GM23248 (cell line): ENCODE data around the gene OR2A12. TPM values are rescaled to one million over a fixed set of nuclear protein-coding genes. Genes with fewer than 3 reads are reported as not detected.

ENCODE experiments used
- DNase-seq: peaks from one replicate; pipeline ENCODE4 v3.0.0-alpha.2; 2015
- H2AFZ ChIP-seq: fragments of 200-600 bp; sonication (generic); 2 replicates; pipeline ENCODE4 v1.6.1; 2016; ENCODE audit warnings: antibody characterized with exemption
- H3F3A ChIP-seq: fragments of 200-600 bp; sonication (generic); 2 replicates; pipeline ENCODE4 v1.6.1; 2016; ENCODE audit warnings: mild to moderate bottlenecking, antibody characterized with exemption, mixed run types; ENCODE audit not compliant: insufficient read depth
- H3K27ac ChIP-seq: fragments of 200-600 bp; sonication (generic); 2 replicates; pipeline ENCODE4 v1.5.1; 2016; ENCODE audit warnings: mild to moderate bottlenecking
- H3K27me3 ChIP-seq: fragments of 200-600 bp; sonication (generic); replicated peaks from 2 replicates; pipeline ENCODE4 v1.6.1; 2016; ENCODE audit warnings: mild to moderate bottlenecking; ENCODE audit not compliant: insufficient read depth
- H3K36me3 ChIP-seq: fragments of 200-600 bp; sonication (generic); 2 replicates; pipeline ENCODE4 v1.6.1; 2016; ENCODE audit warnings: low read depth, mild to moderate bottlenecking
- H3K4me1 ChIP-seq: fragments of 200-600 bp; sonication (generic); 2 replicates; pipeline ENCODE4 v1.6.1; 2016; ENCODE audit warnings: mild to moderate bottlenecking; ENCODE audit not compliant: insufficient read depth
- H3K4me2 ChIP-seq: fragments of 200-600 bp; sonication (generic); one replicate; pipeline ENCODE4 v1.6.1; 2016; ENCODE audit warnings: mild to moderate bottlenecking; ENCODE audit not compliant: unreplicated experiment
- H3K4me3 ChIP-seq: fragments of 200-600 bp; sonication (generic); 2 replicates; pipeline ENCODE4 v1.5.1; 2016; ENCODE audit warnings: mild to moderate bottlenecking
- H3K79me2 ChIP-seq: fragments of 200-600 bp; sonication (generic); 2 replicates; pipeline ENCODE4 v1.6.1; 2016; ENCODE audit warnings: mild to moderate bottlenecking; ENCODE audit not compliant: insufficient read depth
- H3K9ac ChIP-seq: fragments of 200-600 bp; sonication (generic); 2 replicates; pipeline ENCODE4 v1.6.1; 2016; ENCODE audit warnings: mild to moderate bottlenecking
- H3K9me2 ChIP-seq: fragments of 200-600 bp; sonication (generic); 2 replicates; pipeline ENCODE4 v1.6.1; 2016; ENCODE audit warnings: mixed run types, mild to moderate bottlenecking, moderate library complexity; ENCODE audit not compliant: insufficient read depth
- H3K9me3 ChIP-seq: fragments of 200-600 bp; sonication (generic); one replicate; pipeline ENCODE4 v1.6.1; 2017; ENCODE audit warnings: low read depth
- H4K20me1 ChIP-seq: fragments of 200-600 bp; sonication (generic); 2 replicates; pipeline ENCODE4 v1.6.0; 2016; ENCODE audit not compliant: insufficient read depth
- EZH2 ChIP-seq: fragments of 200-600 bp; sonication (generic); IDR thresholded peaks from 2 replicates; pipeline ENCODE4 v1.6.1; 2018; ENCODE audit warnings: antibody characterized with exemption, mild to moderate bottlenecking; ENCODE audit not compliant: insufficient read depth, poor library complexity, severe bottlenecking
- EZH2phosphoT487 ChIP-seq: fragments of 200-600 bp; sonication (generic); IDR thresholded peaks from 2 replicates; pipeline ENCODE4 v1.6.1; 2018; ENCODE audit warnings: antibody characterized with exemption, moderate library complexity, mild to moderate bottlenecking, low read depth; ENCODE audit not compliant: insufficient read depth
- WGBS, 2 experiments: methylation state at CpG; one replicate each; pipeline ENCODE4 v1.1.6; 2015 to 2017; ENCODE audit warnings: low lambda C conversion rate in 2 of 2, low coverage in 1 of 2; ENCODE audit errors: missing lambda C conversion rate in 2 of 2; 5-methylcytosine and 5-hydroxymethylcytosine counted together
- in situ Hi-C: fragments of 300-500 bp; cut with MboI; formaldehyde crosslinking; loops from 2 replicates; pipeline ENCODE4 v1.15.0; 2020
- polyA plus RNA-seq: library from polyadenylated mRNA; unstranded; fragments of >200 nt; fragmentation: Nextera tagmentation; extraction: Ambion mirVana; gene quantifications from 2 replicates; pipeline ENCODE4 v1.2.1, GENCODE V29; 2016
- total RNA-seq: library from RNA; depleted of rRNA; stranded (reverse); fragments of >200 nt; shearing (Covaris generic); gene quantifications from 2 replicates; pipeline ENCODE4 v1.2.3, GENCODE V29; 2014

Gene OR2A12
- total and polyA plus RNA-seq, 2 experiments from 2014 or later: not detected

- H3K9me2 ChIP-seq: no peaks in the 10 kb centered on the region
- no peaks in the 10 kb centered on the region for H3K9me3 ChIP-seq
- H3K9ac ChIP-seq: no peak overlapping the region
- no peaks in the 10 kb centered on the region for H3K27me3 ChIP-seq
- no peaks in the 10 kb centered on the region for H3K36me3 ChIP-seq
- H3K27ac ChIP-seq: no peak overlapping the region
- H2AFZ ChIP-seq: no peak overlapping the region
- H3F3A ChIP-seq: no peaks in the 10 kb centered on the region
- H3K4me1 ChIP-seq: no peaks in the 10 kb centered on the region
- no peak overlapping the region for H3K4me3 ChIP-seq
- TF ChIP-seq EZH2phosphoT487: no peak
- no peak for TF ChIP-seq EZH2
- no peaks in the 10 kb centered on the region for H3K79me2 ChIP-seq
- no peak for DNase-seq
- H4K20me1 ChIP-seq: no peaks in the 10 kb centered on the region
- no peak overlapping the region for H3K4me2 ChIP-seq
- in situ Hi-C loops: no loop called here
Observed at GRCh38 chr7:144105211-144105610, 19.1 kb downstream of the OR2A12 start.

GRCh38 chr7:144109283-144109682 is 23.2 kb downstream of the OR2A12 start, which contains the start of gene OR2A2:
TSS of gene OR2A2 (plus strand) at chr7:144109583. CDS start at chr7:144109583, 0 bp downstream.
- no peak within 1 kb of the TSS for H2AFZ ChIP-seq
- no peaks in the 10 kb centered on the region for H3K79me2 ChIP-seq
- no peaks in the 10 kb centered on the region for H3K9me3 ChIP-seq
- H3K36me3 ChIP-seq: no peaks in the 10 kb centered on the region
- no peak for TF ChIP-seq EZH2phosphoT487
- TF ChIP-seq EZH2: no peak
- in situ Hi-C loops: no loop called here
- 59 to 69% methylated on average over 2 of the region's 2 CpGs for WGBS, 2 experiments
- no peaks in the 10 kb centered on the region for H3K4me1 ChIP-seq
- no peak within 1 kb of the TSS for H3K27ac ChIP-seq
- no peak within 1 kb of the TSS for H3K4me2 ChIP-seq
- H3K9ac ChIP-seq: no peak within 1 kb of the TSS
- H4K20me1 ChIP-seq: no peaks in the 10 kb centered on the region
- H3K9me2 ChIP-seq: no peaks in the 10 kb centered on the region
- H3K27me3 ChIP-seq: no peaks in the 10 kb centered on the region
- no peaks in the 10 kb centered on the region for H3F3A ChIP-seq
- DNase-seq: no peak
- no peak within 1 kb of the TSS for H3K4me3 ChIP-seq

GRCh38 chr7:144110272-144110671 is 24.2 kb downstream of the OR2A12 start:
- DNase-seq: no peak
- H3K36me3 ChIP-seq: no peaks in the 10 kb centered on the region
- H3K27ac ChIP-seq: no peak overlapping the region
- H3K9me3 ChIP-seq: no peaks in the 10 kb centered on the region
- whole genome bisulfite sequencing, 2 experiments: 41 to 46% methylated on average over 5 of the region's 5 CpGs
- H3F3A ChIP-seq: no peaks in the 10 kb centered on the region
- no peaks in the 10 kb centered on the region for H3K9me2 ChIP-seq
- TF ChIP-seq EZH2 (no peak), EZH2phosphoT487 (no peak)
- H3K4me1 ChIP-seq: no peaks in the 10 kb centered on the region
- no peak overlapping the region for H3K4me3 ChIP-seq
- no peak overlapping the region for H3K4me2 ChIP-seq
- H2AFZ ChIP-seq: no peak overlapping the region
- H3K27me3 ChIP-seq: no peaks in the 10 kb centered on the region
- in situ Hi-C loops: no loop called here
- no peaks in the 10 kb centered on the region for H4K20me1 ChIP-seq
- H3K9ac ChIP-seq: no peak overlapping the region
- H3K79me2 ChIP-seq: no peaks in the 10 kb centered on the region

- H3K4me1 ChIP-seq: no peaks in the 10 kb centered on the region
- no peak overlapping the region for H3K4me2 ChIP-seq
Observed at GRCh38 chr7:144113651-144114050, 27.6 kb downstream of the OR2A12 start.

GRCh38 chr7:144118341-144118740 is 32.3 kb downstream of the OR2A12 start:
- Histone ChIP-seq H3K9ac (no peak overlapping the region), H2AFZ (no peak overlapping the region), H3K27ac (no peak overlapping the region), H3K36me3 (no peaks in the 10 kb centered on the region), H3K4me1 (no peaks in the 10 kb centered on the region), H3K4me2 (no peak overlapping the region), H3K27me3 (no peaks in the 10 kb centered on the region; the same call in 1 of the 2 replicates), H3F3A (no peaks in the 10 kb centered on the region), H3K79me2 (no peaks in the 10 kb centered on the region), H4K20me1 (no peaks in the 10 kb centered on the region), H3K9me2 (no peaks in the 10 kb centered on the region), H3K9me3 (no peaks in the 10 kb centered on the region), H3K4me3 (no peak overlapping the region)
- no peak for TF ChIP-seq EZH2
- no peak for TF ChIP-seq EZH2phosphoT487
- WGBS, 2 experiments: 42 to 46% methylated on average over 8 of the region's 8 CpGs
- DNase-seq: no peak
- in situ Hi-C loops: no loop called here

More at GRCh38 chr7:144113651-144114050, 27.6 kb downstream of the OR2A12 start:
- H3K36me3 ChIP-seq: no peaks in the 10 kb centered on the region
- H3K9ac ChIP-seq: no peak overlapping the region
- no peaks in the 10 kb centered on the region for H4K20me1 ChIP-seq
- no peaks in the 10 kb centered on the region for H3K9me2 ChIP-seq
- no peaks in the 10 kb centered on the region for H3K27me3 ChIP-seq
- H3F3A ChIP-seq: no peaks in the 10 kb centered on the region
- no peaks in the 10 kb centered on the region for H3K9me3 ChIP-seq
- H3K27ac ChIP-seq: no peak overlapping the region
- no peak for DNase-seq
- in situ Hi-C loops: no loop called here
- H2AFZ ChIP-seq: no peak overlapping the region
- H3K4me3 ChIP-seq: no peak overlapping the region
- no peaks in the 10 kb centered on the region for H3K79me2 ChIP-seq
- 0% methylated on average over 1 of the region's 1 CpG for WGBS, 2 experiments
- TF ChIP-seq EZH2phosphoT487: no peak
- no peak for TF ChIP-seq EZH2
